ENCODE data around the gene KRTAP5-8. TPM values are rescaled to one million over a fixed set of nuclear protein-coding genes. Genes with fewer than 3 reads are reported as not detected.
"Not testable (repeated sequence)": the region's sequence is repeated elsewhere in the genome, so short reads cannot be mapped to it uniquely, and the experiment has no call there.

The KRTAP5-8 gene
- total RNA-seq, 1 donor from 2014 or later: not detected

DNA sequence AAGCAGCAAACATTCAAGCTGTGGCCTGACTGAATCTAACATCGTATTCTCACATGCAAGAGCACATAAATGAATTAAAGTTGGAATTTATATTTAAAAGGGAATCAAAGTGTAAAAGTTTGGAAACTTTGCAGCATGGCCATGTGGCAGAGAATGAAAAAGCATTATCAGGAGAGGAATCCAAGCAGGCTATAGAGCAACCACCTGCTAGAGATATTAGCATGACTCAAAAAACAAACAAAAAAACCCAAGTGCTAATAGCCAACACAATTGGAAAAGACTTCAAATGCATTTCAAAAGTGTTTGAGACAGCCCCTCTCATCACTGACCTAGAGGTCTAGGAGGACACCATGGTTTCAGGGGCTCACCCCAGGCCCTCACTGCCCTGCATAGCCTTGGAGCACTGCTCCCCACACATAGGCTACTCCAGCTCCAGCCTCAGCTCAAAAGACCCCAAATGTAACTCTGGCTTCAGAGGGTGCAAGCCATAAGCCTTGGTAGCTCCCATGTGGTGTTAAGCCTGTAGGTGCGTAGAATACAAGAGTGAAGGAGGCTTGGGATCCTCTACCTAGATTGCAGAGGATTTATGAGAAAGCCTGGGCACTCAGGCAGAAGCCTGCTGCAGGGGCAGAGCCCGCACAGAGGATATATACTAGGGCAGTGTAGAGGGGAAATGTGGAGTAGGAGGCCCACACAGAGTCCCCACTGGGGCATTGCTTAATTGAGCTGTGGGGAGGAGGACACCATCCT, 12.5 kb upstream of the KRTAP5-8 start:
- Histone ChIP-seq H3K27ac (no peak overlapping the region), H3K4me2 (no peak overlapping the region), H4K20me1 (ENCODE audit: low read depth) (no peaks in the 10 kb centered on the region), H3K9me3 (ENCODE audit: low read depth) (no peaks in the 10 kb centered on the region), H3K36me3 (no peaks in the 10 kb centered on the region), H3K79me2 (ENCODE audit: low read depth) (no peaks in the 10 kb centered on the region), H3K27me3 (no peaks in the 10 kb centered on the region), H3F3A (ENCODE audit: low read depth) (no peaks in the 10 kb centered on the region), H2AFZ (replicated peaks) (no peak overlapping the region), H3K4me1 (no peaks in the 10 kb centered on the region), H3K9ac (no peak overlapping the region), H3K4me3 (no peak overlapping the region)
- H3K27ac Mint-ChIP-seq: no peak overlapping the region
- no peaks in the 10 kb centered on the region for H3K27me3 Mint-ChIP-seq (ENCODE audit: insufficient read depth, low read depth)
- H3K4me1 Mint-ChIP-seq: peaks cover 7% of the 10 kb centered on the region
- TF ChIP-seq EZH2phosphoT487 (IDR thresholded peaks at IDR 0.05) (no peak), EZH2 (IDR thresholded peaks at IDR 0.05) (no peak)
- TF ChIP-seq, protein P1, sequence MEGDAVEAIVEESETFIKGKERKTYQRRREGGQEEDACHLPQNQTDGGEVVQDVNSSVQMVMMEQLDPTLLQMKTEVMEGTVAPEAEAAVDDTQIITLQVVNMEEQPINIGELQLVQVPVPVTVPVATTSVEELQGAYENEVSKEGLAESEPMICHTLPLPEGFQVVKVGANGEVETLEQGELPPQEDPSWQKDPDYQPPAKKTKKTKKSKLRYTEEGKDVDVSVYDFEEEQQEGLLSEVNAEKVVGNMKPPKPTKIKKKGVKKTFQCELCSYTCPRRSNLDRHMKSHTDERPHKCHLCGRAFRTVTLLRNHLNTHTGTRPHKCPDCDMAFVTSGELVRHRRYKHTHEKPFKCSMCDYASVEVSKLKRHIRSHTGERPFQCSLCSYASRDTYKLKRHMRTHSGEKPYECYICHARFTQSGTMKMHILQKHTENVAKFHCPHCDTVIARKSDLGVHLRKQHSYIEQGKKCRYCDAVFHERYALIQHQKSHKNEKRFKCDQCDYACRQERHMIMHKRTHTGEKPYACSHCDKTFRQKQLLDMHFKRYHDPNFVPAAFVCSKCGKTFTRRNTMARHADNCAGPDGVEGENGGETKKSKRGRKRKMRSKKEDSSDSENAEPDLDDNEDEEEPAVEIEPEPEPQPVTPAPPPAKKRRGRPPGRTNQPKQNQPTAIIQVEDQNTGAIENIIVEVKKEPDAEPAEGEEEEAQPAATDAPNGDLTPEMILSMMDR (IDR thresholded peaks at IDR 0.05): no peak
- DNase-seq (ENCODE audit: low spot score): no peak
- no peaks in the 10 kb centered on the region for H3K36me3 Mint-ChIP-seq
- no peak overlapping the region for H3K4me3 Mint-ChIP-seq
- no peaks in the 10 kb centered on the region for H3K9me3 Mint-ChIP-seq

DNA sequence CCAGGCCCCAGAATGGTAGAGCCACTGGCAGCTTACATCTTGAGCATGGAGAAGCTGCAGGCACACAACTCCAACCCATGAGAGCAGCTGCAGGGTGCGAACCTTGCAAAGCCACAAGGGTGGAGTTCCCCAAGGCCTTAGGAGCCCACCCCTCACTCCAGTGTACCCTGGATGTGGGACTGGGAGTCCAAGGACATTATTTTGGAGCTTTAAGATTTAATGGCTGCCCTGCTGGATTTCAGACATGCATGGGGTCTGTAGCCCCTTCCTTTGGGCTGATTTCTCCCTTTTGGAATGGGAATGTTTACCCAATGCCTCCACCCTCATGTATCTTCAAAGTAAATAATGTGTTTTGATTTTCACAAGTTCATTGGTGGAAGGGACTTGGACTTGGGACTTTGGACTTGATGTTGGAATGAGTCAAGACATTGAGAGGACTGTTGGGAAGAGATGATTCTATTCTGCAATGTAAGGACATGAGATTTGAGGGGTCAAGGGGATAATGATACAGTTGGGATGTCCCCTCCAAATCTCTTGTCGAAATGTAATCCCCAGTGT, 11.8 kb upstream of the KRTAP5-8 start:
- H3K27ac ChIP-seq: no peak overlapping the region
- Mint-ChIP-seq H3K9me3 (no peaks in the 10 kb centered on the region), H3K27me3 (ENCODE audit: insufficient read depth, low read depth) (no peaks in the 10 kb centered on the region), H3K27ac (no peak overlapping the region), H3K36me3 (no peaks in the 10 kb centered on the region), H3K4me3 (no peak overlapping the region), H3K4me1 (peaks cover 7% of the 10 kb centered on the region)
- no peaks in the 10 kb centered on the region for H3K9me3 ChIP-seq (ENCODE audit: low read depth)
- H3K9ac ChIP-seq: no peak overlapping the region
- no peaks in the 10 kb centered on the region for H4K20me1 ChIP-seq (ENCODE audit: low read depth)
- H3K36me3 ChIP-seq: no peaks in the 10 kb centered on the region
- H3K4me1 ChIP-seq: no peaks in the 10 kb centered on the region
- H3K27me3 ChIP-seq: no peaks in the 10 kb centered on the region
- H3K79me2 ChIP-seq (ENCODE audit: low read depth): no peaks in the 10 kb centered on the region
- TF ChIP-seq EZH2 (IDR thresholded peaks at IDR 0.05): no peak
- TF ChIP-seq EZH2phosphoT487 (IDR thresholded peaks at IDR 0.05): no peak
- TF ChIP-seq, protein P1 (IDR thresholded peaks at IDR 0.05): no peak
- no peak overlapping the region for H3K4me3 ChIP-seq
- H2AFZ ChIP-seq (replicated peaks): no peak overlapping the region
- no peak for DNase-seq (ENCODE audit: low spot score)
- no peaks in the 10 kb centered on the region for H3F3A ChIP-seq (ENCODE audit: low read depth)
- H3K4me2 ChIP-seq: no peak overlapping the region

DNA sequence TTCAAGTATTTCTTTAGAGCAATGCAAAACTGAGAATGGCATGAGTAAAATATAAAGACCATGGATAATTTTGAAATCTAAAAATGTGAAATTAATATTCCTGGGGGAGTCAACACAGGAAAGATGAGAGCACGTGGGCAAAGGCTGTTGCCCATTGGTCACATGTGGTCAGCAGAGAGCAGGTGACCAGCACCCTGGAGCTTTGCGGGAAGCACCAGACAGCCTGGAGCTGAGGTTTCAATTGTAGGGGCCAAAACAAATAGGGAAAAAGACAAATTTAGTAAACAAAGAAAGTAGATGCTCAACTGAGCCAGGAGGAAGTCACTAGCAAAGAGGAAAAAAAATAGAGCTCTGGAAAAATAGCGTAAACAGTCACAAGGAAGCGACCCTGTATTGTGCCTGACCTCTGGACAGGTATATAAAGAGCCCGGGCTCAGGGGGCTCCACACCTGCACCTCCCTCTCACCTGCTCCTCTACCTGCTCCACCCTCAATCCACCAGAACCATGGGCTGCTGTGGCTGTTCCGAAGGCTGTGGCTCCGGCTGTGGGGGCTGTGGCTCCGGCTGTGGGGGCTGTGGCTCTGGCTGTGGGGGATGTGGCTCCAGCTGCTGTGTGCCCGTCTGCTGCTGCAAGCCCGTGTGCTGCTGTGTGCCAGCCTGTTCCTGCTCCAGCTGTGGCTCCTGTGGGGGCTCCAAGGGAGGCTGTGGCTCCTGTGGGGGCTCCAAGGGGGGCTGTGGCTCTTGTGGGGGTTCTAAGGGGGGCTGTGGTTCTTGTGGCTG, 10.8 kb upstream of the KRTAP5-8 start, which contains the start of gene KRTAP5-7:
TSS of gene KRTAP5-7 (plus strand) at position 472 of the 780 bp plus-strand sequence. CDS start at position 506, 34 bp downstream.
- H3K4me2 ChIP-seq; H3K27me3 Mint-ChIP-seq (ENCODE audit: insufficient read depth, low read depth); H2AFZ ChIP-seq (replicated peaks); H4K20me1 ChIP-seq (ENCODE audit: low read depth); H3K9me3 Mint-ChIP-seq; H3K27ac ChIP-seq; H3K4me1 Mint-ChIP-seq; H3K36me3 ChIP-seq; H3K4me3 ChIP-seq; H3K9me3 ChIP-seq (ENCODE audit: low read depth); H3K27me3 ChIP-seq; H3K36me3 Mint-ChIP-seq; H3K27ac Mint-ChIP-seq; H3K4me3 Mint-ChIP-seq; H3K4me1 ChIP-seq; H3K9ac ChIP-seq; H3F3A ChIP-seq (ENCODE audit: low read depth); DNase-seq (ENCODE audit: low spot score); H3K79me2 ChIP-seq (ENCODE audit: low read depth): not testable (repeated sequence)
